Germinal center (tissue), 1 donor: ENCODE measurements around the gene RSBN1.
A peak's percentile ranks its signal among the peaks of the same experiment; 100 is the strongest.
"Not testable (repeated sequence)": the region's sequence is repeated elsewhere in the genome, so short reads cannot be mapped to it uniquely, and the experiment has no call there.

ENCODE experiments used
- DNase-seq: peaks from one replicate; pipeline ENCODE4 v3.0.0; 2012; ENCODE audit warnings: mixed read lengths, low spot score

Gene RSBN1

DNA sequence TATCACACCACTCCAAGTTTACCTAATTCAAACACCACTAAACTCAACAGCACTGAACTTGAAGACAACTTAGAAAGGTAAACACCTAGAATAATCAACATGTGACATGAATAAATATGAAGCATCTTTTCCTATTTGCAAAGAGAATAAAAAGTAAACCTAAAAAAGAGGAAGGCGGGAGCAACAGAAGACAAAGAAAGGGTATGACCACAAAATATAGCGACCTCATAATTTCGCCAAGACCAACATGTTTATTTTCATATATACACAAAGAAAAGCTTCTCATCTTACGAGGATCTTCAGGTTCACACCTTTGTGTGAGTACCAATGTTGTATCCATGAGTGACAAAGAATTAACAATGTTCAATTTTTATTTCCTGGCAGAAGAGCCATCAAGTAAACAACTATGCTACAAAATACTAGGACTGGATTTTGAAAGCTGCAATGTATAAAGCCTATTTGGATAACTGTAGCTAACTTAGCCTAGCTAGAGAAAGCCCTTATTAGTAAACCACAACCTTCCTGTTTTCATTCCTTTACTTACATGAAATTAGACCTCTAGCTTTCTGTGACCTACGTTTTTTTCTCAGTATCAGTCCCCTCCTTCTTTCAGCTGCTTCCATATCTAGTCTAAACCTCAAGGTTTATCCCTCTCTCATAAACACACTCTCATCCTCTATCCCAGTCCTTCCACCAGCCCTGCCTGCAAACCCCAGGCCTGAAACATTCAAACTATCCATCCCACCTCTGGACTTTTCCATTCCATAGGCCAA, 31.7 kb downstream of the RSBN1 start:
- DNase-seq = no peak

GRCh38 chr1:113779542-113779941, 32.7 kb downstream of the RSBN1 start:
- no peak for DNase-seq

DNA sequence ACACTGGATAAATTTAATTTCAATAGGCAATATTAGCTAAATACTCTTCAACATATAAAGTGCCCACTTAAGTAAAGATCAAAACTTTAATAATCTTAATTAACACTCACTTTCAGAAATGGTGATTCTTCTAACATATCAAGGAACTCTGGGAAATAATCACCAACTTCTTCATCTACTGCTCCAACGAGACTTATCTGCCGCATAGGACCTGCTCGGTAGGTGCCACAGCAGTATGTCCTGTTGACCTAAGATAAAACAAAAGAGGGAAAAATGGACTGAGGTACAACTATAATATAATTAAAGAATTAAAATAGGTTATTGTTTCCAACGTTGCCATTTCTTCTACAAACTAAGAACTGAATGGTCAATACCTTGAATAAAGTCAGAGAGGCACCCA, 34.7 kb downstream of the RSBN1 start:
- no peak for DNase-seq

- DNase-seq = no peak
Observed at GRCh38 chr1:113770031-113770430, 42.2 kb downstream of the RSBN1 start.

- no peak for DNase-seq
Observed at GRCh38 chr1:113769601-113769970, 42.7 kb downstream of the RSBN1 start.

- DNase-seq = no peak
Observed at GRCh38 chr1:113768916-113769600, 43.2 kb downstream of the RSBN1 start.

DNA sequence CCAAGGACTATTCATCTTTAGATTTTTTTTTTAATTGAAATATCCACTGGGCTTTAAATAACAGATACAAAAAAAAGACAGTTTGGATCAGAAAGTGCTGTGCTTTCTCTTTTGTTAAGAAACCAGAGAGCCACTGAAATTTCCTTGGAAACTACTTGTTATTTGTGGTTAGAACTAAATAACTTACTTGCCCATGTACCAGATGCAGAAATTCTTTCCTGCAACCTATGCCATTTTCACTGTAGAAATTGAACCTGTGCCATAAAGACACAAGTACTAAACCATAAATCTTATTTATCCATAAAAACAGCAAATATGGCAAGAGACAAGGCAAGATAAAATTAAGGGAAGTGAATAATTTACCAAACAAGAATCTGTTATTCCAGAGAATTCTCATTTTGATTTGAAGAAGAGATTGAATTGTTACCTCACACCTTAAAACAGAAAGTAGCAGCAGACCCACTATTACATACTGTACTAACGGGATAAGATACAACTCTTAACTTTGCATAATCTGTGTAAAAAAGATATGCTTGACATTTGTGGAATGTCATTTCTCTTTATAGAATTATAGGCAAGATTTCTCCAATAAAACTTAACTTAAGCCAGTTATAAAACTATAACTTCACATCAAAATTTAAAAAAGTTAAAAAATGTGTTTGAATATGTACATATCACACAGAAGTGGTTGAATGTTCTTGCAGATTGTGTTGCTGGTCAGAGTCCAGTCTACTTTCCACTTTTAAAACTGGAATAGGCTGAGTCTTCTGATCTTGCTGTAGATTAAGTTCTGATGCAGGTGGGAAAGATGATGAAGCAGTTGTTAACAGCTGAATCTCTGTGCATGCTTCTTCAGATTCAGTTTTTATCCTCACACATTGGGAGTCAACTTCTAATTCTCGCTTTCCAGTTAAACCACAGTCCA, 46.7 kb downstream of the RSBN1 start:
- no peak for DNase-seq

- no peak for DNase-seq
Observed at GRCh38 chr1:113763661-113764060, 48.6 kb downstream of the RSBN1 start.

DNA sequence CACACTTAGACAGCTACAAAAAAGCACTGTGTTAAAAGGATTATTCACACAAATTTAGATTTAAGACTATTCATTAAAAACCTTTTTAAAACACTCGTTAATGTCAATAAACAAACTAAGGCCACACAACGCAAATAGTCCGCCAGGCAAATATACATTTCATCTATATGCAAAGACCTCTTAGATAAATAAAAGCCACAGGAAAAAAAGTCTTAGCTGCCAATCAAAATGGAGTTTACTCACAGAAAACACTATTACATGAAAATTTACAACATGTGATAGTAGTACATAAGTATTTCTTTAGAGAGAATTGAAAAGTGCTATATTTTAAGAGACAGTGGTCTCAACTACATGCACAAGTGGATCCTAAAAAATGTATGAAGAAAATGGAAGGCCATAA, 50.3 kb downstream of the RSBN1 start:
- DNase-seq = no peak

DNA sequence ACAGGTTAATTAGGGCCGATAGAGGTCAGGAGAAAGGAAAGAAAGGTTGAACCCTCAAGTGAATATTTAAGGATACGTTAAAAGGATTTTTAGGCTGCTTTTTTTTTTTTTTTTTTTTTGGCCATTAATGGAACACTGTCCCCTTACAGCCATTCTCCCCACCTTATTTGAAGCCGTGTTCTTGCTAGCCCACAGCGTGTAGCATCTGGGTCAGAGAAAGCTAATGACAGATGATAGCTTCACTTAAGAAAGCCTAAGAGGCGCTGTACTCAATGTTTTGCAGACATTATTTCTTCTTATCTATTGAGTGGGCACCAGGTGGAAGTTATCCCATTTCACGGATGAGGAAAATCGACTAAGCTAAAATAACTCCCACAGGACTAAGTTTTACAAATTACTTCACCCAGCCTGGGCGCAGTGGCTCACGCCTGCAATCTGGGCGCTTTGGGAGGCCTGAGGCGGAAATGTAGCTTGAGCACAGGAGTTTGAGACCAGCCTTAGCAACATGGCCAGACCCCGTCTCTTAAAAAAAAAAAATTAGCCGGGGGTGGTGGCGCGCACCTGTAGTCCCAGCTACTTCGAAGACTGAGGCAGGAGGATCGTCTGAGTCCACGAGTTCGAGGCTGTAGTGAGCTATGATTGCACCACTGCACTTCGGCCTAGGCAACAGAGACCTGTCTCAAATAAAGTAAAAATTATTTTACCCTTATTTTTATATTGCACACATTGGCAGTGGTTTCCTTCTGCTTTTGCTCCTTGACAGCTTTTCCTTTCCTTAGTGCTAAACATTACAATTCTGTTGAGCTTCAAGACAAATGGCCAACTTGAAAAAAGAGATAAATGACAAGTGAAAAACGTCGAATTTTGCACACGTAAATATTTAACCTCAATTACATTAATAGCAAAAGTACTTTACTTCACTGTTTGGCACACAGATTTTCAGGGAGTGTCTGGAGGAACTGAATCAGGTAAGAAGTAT, 51.9 kb downstream of the RSBN1 start:
- DNase-seq = no peak

- peak; percentile 75 for DNase-seq
Observed at GRCh38 chr1:113759333-113760101, 52.8 kb downstream of the RSBN1 start, which contains the start of gene PHTF1. Gene PHTF1, minus strand, starts transcription at chr1:113759486. Its CDS starts 783 bp downstream, at chr1:113758703.

DNA sequence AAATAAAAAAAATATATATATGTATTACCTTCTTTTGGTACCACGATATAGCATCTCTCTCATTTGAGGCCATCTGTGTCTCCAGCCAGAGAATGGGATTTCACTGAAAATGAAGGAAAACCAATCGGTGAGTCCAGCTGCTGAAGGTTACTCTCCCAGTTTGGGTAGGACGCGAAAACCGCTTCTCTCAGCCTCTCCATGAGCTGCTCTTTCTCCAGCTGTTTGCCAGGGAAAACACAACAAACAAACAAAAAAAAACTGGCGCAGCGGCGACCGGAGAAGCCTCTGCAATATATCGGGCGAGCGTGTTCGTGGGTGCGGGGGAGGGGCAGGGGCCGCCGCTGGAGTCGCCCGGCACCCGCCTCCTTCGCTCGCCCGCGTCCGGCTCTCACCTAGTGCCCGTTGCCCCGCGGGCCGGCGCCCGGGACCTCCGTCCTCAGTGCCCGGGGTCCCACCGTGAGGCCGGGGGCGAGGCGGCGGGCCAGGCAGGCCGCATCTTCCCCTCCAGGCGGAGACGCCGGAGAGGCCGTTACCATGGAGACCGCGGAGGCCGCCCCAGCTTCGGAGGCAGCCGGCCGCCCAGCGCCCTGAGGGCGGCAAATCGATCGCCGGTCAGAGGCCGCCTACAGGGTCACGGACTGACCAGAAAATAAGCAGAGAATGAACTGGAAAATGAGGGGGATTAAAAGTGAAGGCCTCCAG, 53.5 kb downstream of the RSBN1 start:
- DNase-seq = peak; percentile 63

DNA sequence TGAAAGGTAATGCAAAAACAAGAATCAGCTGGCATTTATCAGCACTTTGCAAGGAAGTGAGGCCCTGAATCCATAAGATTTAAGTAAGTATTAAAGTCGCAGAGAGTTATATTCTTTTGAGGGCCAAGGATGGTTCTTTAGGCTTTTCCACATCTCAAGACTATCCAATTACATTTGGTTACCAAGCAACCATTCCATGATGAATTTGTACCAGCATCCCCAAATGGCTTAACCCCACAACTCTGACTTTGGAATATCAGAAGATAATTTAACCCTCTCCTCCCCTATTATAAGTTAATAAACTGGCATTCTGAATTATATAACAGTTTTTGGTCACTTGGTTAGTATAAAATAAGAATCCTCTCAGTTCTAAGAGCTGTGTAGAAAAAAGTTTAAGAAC, 55.8 kb downstream of the RSBN1 start:
- DNase-seq = no peak

DNA sequence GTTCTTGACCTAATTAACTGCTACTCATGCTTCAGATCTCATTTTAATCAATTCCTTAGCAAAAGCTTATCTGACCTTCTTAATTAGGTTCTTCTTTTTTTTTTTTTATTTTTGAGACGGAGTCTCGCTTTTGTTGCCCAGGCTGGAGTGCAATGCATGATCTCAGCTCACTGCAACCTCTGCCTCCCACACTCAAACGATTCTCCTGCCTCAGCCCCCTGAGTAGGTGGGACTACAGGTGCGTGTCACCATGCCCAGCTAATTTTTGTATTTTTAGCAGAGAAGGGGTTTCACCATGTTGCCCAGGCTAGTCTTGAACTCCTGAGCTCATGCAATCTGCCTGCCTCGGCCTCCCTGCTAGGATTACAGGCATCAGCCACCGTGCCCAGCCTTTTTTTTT, 58.9 kb downstream of the RSBN1 start:
- not testable (repeated sequence) for DNase-seq

DNA sequence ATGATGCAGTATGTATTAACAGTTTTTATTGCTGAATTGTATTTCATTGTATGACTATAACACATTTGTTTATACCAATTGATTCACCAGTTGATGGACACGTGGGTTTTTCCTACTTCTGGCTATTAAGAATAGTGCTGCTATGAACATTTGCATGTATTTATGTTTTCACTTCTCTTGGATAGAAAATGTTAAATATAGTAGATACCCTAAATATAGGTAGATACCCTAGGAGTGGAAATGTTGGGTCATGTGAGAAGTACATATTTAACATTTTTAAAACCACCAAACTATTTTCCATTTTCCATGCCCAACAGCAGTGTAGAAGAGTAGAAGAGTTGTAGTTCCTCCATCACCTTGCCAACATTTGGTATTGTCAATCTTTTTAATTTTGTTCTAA, 60.8 kb downstream of the RSBN1 start:
- DNase-seq = no peak

DNA sequence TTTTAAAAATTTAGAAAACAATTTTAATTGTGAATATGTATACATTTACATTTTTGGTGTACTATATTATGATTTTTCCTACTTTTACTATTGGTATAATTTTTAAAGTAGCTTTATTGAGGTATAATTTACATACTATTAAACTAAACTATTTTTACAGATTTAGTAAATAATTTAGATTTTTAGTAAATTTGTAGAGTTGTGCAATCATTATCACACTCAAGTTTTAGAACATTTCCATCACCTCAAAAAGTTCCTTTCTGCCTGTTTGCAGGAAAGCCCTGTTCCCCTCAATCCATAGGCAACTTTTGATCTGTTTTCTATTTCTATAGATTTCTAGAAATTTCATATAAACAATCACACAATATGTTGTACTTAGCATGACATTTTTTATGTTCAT, 61.2 kb downstream of the RSBN1 start:
- DNase-seq = no peak

DNA sequence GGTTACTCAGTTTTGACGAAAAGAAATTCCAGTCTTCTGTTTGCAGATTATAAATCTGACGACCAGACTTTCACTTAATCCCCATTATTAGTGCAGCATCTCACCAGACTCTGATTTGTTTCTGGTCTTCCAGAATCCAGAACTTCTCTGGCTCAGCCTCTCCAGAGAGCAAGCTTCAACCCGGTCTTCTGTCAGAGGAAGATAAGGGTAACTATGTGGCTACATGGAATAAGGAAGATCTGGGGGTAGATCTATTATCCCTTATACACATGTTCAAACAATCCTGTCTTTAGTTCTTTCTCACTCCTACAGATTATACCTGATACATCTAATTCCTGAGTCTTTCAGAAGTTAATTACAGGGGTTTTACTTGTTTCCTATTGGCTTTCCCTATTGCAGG, 62.9 kb downstream of the RSBN1 start:
- no peak for DNase-seq

- DNase-seq = no peak
Observed at GRCh38 chr1:113747376-113747775, 64.9 kb downstream of the RSBN1 start.

DNA sequence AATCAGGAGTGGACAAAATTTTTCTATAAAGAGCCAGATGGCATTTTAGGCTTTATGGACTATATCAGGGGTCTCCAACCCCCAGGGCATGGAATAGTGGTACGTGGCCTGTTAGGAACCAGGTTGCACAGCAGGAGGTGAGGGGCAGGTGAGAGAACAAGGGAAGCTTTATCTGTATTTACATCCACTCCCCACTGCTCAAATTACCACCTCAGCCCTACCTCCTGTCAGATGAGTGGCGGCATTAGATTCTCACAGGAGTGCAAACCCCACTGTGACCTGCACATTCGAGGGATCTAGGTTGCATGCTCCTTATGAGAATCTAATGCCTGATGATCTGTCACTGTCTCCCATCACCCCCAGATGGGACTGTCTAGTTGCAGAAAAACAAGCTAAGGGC, 66.9 kb downstream of the RSBN1 start:
- DNase-seq = no peak

DNA sequence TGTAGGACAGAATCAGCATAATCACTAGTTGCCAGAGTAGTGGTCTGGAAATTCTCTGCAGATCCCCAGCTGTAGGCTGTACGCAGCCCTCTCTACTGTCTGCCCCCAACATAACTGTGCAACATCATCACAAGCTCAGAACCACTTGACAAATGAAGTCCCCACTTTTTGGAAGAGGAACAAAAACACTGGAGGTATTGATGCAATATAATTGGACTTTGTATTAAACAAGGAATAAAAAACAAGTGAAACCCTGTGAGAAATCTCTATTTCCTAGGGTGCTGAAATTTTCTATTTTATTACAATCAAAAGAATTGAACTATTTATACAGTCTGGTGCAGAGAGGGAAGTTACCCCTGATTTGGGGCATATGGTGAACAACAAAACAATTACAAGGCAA, 68.2 kb downstream of the RSBN1 start:
- no peak for DNase-seq
